ENCODE data around the gene ACSL3.

Gene ACSL3

DNA sequence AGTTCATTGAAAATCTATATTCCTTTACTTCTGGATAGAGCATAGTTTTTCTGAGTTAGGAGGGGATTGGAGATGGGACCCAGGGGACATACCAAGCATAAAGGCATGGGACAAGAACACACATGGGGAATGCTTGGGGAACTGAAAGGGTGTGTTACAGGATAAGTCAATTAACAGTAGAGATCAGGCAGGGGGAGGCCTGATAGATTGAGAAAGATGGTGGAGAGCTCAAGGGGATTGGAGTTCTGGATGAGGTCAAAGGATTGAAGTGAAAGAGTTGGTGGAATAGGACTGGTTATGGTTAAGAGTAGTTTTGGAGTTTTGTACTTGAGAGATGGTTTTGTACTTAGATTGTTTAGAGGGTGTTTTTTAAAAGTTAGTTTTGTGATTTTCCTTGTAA is 16.1 kb downstream of the ACSL3 start:
- H3K9me3 Mint-ChIP-seq: no peaks in the 10 kb centered on the region
- H3K4me1 Mint-ChIP-seq: peaks cover 42% of the 10 kb centered on the region
- H3K27me3 Mint-ChIP-seq (ENCODE audit: low read depth): no peaks in the 10 kb centered on the region
- H3K4me3 Mint-ChIP-seq: no peak overlapping the region
- peak overlapping the region in 1 of 3 experiments; percentile 11 for H3K27ac Mint-ChIP-seq
- no peaks in the 10 kb centered on the region for H3K36me3 Mint-ChIP-seq (ENCODE audit: low read depth)
- TF ChIP-seq CTCF (IDR thresholded peaks at IDR 0.05; ENCODE audit: unreplicated experiment in 3 of 3): no peak

GRCh38 chr2:222877556-222878300 is 16.9 kb downstream of the ACSL3 start:
- Mint-ChIP-seq H3K4me3 (no peak overlapping the region), H3K27ac (no peak overlapping the region), H3K9me3 (no peaks in the 10 kb centered on the region), H3K27me3 (ENCODE audit: low read depth) (no peaks in the 10 kb centered on the region), H3K4me1 (peaks cover 39% of the 10 kb centered on the region), H3K36me3 (ENCODE audit: low read depth) (peaks cover 4% of the 10 kb centered on the region)
- TF ChIP-seq CTCF (IDR thresholded peaks at IDR 0.05; ENCODE audit: unreplicated experiment in 3 of 3): no peak

GRCh38 chr2:222878301-222878876 is 17.6 kb downstream of the ACSL3 start:
- Mint-ChIP-seq H3K9me3 (no peaks in the 10 kb centered on the region), H3K27ac (no peak overlapping the region), H3K27me3 (ENCODE audit: low read depth) (no peaks in the 10 kb centered on the region), H3K4me3 (no peak overlapping the region), H3K36me3 (ENCODE audit: low read depth) (peaks cover 4% of the 10 kb centered on the region), H3K4me1 (peaks cover 41% of the 10 kb centered on the region)
- TF ChIP-seq CTCF (IDR thresholded peaks at IDR 0.05; ENCODE audit: unreplicated experiment in 3 of 3): no peak

DNA sequence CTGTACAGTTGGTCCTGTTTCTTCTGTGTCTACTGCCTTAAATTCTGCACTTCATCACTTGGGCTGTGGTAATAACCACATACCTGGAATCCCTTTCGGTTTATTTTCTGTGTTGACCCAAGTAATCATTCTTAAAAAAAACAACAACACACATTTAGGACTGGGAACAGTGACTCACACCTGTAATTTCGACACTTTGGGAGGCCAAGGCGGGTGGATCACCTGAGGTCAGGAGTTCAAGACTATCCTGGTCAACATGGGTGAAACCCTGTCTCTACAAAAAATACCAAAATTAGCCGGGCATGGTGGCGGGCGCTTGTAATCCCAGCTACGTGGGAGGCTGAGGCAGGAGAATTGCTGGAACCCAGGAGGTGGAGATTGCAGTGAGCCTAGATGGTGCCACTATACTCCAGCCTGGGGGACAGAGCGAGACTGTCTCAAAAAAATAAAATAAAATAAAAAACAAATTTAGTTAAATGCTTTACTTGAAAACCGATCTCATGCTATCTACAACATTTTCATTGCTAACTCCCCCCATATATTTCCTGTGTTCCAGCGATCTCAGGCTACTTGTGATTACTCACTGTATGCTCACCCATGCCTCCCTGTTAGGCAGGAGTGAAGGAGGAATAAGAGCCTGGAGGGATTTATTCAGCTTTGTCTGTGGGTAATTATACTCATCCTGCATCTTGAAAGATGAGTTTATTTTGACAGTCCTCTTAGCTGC is 18.2 kb downstream of the ACSL3 start:
- Mint-ChIP-seq H3K36me3 (ENCODE audit: low read depth) (peaks cover 9% of the 10 kb centered on the region), H3K9me3 (no peaks in the 10 kb centered on the region), H3K4me3 (no peak overlapping the region), H3K4me1 (peaks cover 47% of the 10 kb centered on the region), H3K27ac (peak overlapping the region in 1 of 3 experiments; percentile 3), H3K27me3 (ENCODE audit: low read depth) (no peaks in the 10 kb centered on the region)
- no peak for TF ChIP-seq CTCF (IDR thresholded peaks at IDR 0.05; ENCODE audit: unreplicated experiment in 3 of 3)

DNA sequence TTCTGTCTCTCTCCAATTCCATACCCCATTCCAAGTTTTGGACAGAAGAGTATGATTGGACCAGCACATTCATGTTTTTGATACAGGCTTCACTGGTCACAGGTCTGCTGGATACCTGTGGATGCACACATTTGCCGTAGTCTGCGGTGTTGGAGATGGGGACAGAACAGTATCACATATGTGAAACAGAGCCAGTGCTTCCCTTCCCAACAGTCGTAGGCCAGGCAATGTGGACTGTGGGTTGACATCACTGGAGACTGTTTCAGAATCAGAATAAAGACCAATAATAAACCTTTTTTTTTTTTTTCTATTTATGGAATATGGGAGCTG is 18.7 kb downstream of the ACSL3 start:
- Mint-ChIP-seq H3K27ac (peak overlapping the region in 1 of 3 experiments; percentile 3), H3K36me3 (ENCODE audit: low read depth) (peaks cover 9% of the 10 kb centered on the region), H3K4me1 (peaks cover 52% of the 10 kb centered on the region), H3K4me3 (no peak overlapping the region), H3K27me3 (ENCODE audit: low read depth) (no peaks in the 10 kb centered on the region), H3K9me3 (no peaks in the 10 kb centered on the region)
- no peak for TF ChIP-seq CTCF (IDR thresholded peaks at IDR 0.05; ENCODE audit: unreplicated experiment in 3 of 3)

All from nephron (organoid).